Measurements from ENCODE around the gene MTFR2.

GRCh38 chr6:136282906-136283305, 32.8 kb upstream of the MTFR2 start:
- TF ChIP-seq REPIN1 (tag by site-specific recombination; IDR thresholded peaks at IDR 0.05; ENCODE audit: low read depth): no peak
- TF ChIP-seq CTCF (tag by site-specific recombination; IDR thresholded peaks at IDR 0.05): no peak
- no peak for TF ChIP-seq ZNF214 (tag by site-specific recombination; IDR thresholded peaks at IDR 0.05; ENCODE audit: borderline replicate concordance)
- TF ChIP-seq ZNF571 (tag by site-specific recombination; IDR thresholded peaks at IDR 0.05): no peak
- no peak for TF ChIP-seq ZSCAN16 (tag by site-specific recombination; IDR thresholded peaks at IDR 0.05)
- TF ChIP-seq ZNF776 (tag by site-specific recombination; IDR thresholded peaks at IDR 0.05; ENCODE audit: borderline replicate concordance): no peak
- no peak for TF ChIP-seq ZSCAN30 (tag by site-specific recombination; IDR thresholded peaks at IDR 0.05)
- TF ChIP-seq ZNF837 (tag by site-specific recombination; IDR thresholded peaks at IDR 0.05): no peak
- no peak for TF ChIP-seq ZNF335 (tag by site-specific recombination; conservative IDR thresholded peaks at IDR 0.05)
- no peak for TF ChIP-seq ZNF654 (tag by site-specific recombination; IDR thresholded peaks at IDR 0.05; ENCODE audit: low read depth)
- TF ChIP-seq ZNF138 (tag by site-specific recombination; IDR thresholded peaks at IDR 0.05; ENCODE audit: borderline replicate concordance): no peak
- TF ChIP-seq ZNF423 (tag by site-specific recombination; IDR thresholded peaks at IDR 0.05): no peak
